ENCODE results near the gene NEU2. TPM values are rescaled to one million over a fixed set of nuclear protein-coding genes. Genes with fewer than 3 reads are reported as not detected.

The NEU2 gene
- total and polyA plus RNA-seq, 10 of the 15 experiments (the other 5 are each of a cell fraction or from before 2014, with no cell fraction given), result not detected

GRCh38 chr2:233082931-233083755 is 50.7 kb downstream of the NEU2 start:
- ATAC-seq (no peak), FAIRE-seq (no peak), DNase-seq (ENCODE audit: low read depth, low spot score) (no peak)
- in situ Hi-C loops (cut with MboI) (no loop called here), intact Hi-C loops (cut with micrococcal nuclease; ENCODE audit: unreplicated experiment) (loop anchor here (1.0 to 5.0 kb wide), 5 partner anchors 17 to 169 kb away; partner anchors contain the start of gene ATG16L1)
- peaks cover 12 to 34% of the 10 kb centered on the region in 2 experiments for H3K36me3 ChIP-seq (ENCODE audit: control insufficient read depth in 2 of 2, insufficient read depth in 2 of 2, low read length in 1 of 2)
- POLR2A ChIA-PET, result interaction anchor here (0.6 to 11.9 kb wide), 13 partner anchors 9 to 124 kb away, joined by 3 to 271 read pairs (median 6); partner anchors contain the start of gene INPP5D
- RAD21 ChIA-PET (ENCODE audit: unreplicated experiment), result interaction anchor here (0.8 to 15.1 kb wide), 14 partner anchors 9 to 169 kb away, joined by 3 to 361 read pairs (median 8); partner anchors contain the start of gene INPP5D
- 27% methylated on average over 9 of the region's 9 CpGs for whole genome bisulfite sequencing (ENCODE audit: insufficient coverage, insufficient replicate concordance, low lambda C conversion rate, missing lambda C conversion rate)
- no peaks in the 10 kb centered on the region for H3K27me3 ChIP-seq (replicated peaks in 1 of 2; ENCODE audit: control insufficient read depth in 2 of 2, insufficient read depth in 2 of 2, low read length in 1 of 2)
- CTCF ChIA-PET, result interaction anchor here (0.6 to 5.8 kb wide), 14 partner anchors 9 to 169 kb away, joined by 3 to 68 read pairs (median 3); partner anchors contain the start of gene INPP5D
- peaks cover 93% of the 10 kb centered on the region for H3K4me1 ChIP-seq (ENCODE audit: control insufficient read depth, insufficient read depth, low read length)
- H3K9ac ChIP-seq (ENCODE audit: control insufficient read depth, insufficient read depth, low read length), result peak overlapping the region; percentile 92
- peak overlapping the region; percentile 47; the same call in 1 of the 2 replicates for H3K4me3 ChIP-seq
- H2AFZ ChIP-seq (ENCODE audit: control insufficient read depth, low read depth, low read length), result no peak overlapping the region
- no peaks in the 10 kb centered on the region for H4K20me1 ChIP-seq (ENCODE audit: control insufficient read depth, insufficient read depth)
- H3K27ac ChIP-seq (ENCODE audit: control insufficient read depth, insufficient read depth), result peak overlapping the region; percentile 100
- no TSS peak for BruUV-seq (replicated peaks)
- peaks cover 74% of the 10 kb centered on the region for H3K79me2 ChIP-seq (ENCODE audit: control insufficient read depth, insufficient read depth, low read length)
- SMC1A ChIA-PET (ENCODE audit: uncharacterized antibody, unreplicated experiment), result interaction anchor here (0.7 to 17.9 kb wide), 14 partner anchors 5 to 168 kb away, joined by 3 to 351 read pairs (median 7); partner anchors contain the start of gene INPP5D
- peak overlapping the region; percentile 88 for H3K4me2 ChIP-seq (ENCODE audit: control insufficient read depth, insufficient read depth)
- no peaks in the 10 kb centered on the region for H3K9me3 ChIP-seq (replicated peaks; ENCODE audit: control insufficient read depth, insufficient read depth, low read length)
- TF ChIP-seq CHD4 (IDR thresholded peaks at IDR 0.05) (no peak), SREBF1 (IDR thresholded peaks at IDR 0.05; ENCODE audit: low read length) (no peak), NR2C2 (IDR thresholded peaks at IDR 0.05; ENCODE audit: borderline replicate concordance, control insufficient read depth, insufficient read length, low read depth) (no peak), MTA3 (IDR thresholded peaks at IDR 0.05; ENCODE audit: borderline replicate concordance, low read length) (no peak), POLR2A (IDR thresholded peaks at IDR 0.05; ENCODE audit: low read depth, low read length) (no peak), TARDBP (IDR thresholded peaks at IDR 0.05; ENCODE audit: borderline replicate concordance) (no peak), BCL11A (IDR thresholded peaks at IDR 0.05; ENCODE audit: low read depth, low read length) (no peak), TAF1 (IDR thresholded peaks at IDR 0.05; ENCODE audit: borderline replicate concordance, low read depth, low read length) (peak; percentile 34; the same call in 1 of the 2 replicates), SMARCA5 (IDR thresholded peaks at IDR 0.05) (no peak), CBX5 (IDR thresholded peaks at IDR 0.05; ENCODE audit: low read depth) (no peak), HDGF (IDR thresholded peaks at IDR 0.05) (peak; percentile 67; the same call in 1 of the 2 replicates), HDAC6 (IDR thresholded peaks at IDR 0.05; ENCODE audit: unreplicated experiment) (no peak), TBL1XR1 (IDR thresholded peaks at IDR 0.05; ENCODE audit: low read depth, low read length) (no peak), BACH1 (IDR thresholded peaks at IDR 0.05; ENCODE audit: borderline replicate concordance) (0 out of 2 replicates have a peak, but pooled peaks have one; percentile 27), WRNIP1 (IDR thresholded peaks at IDR 0.05; ENCODE audit: borderline replicate concordance, low read depth, low read length) (no peak), GATAD2B (conservative IDR thresholded peaks at IDR 0.05; ENCODE audit: low read depth) (no peak), ESRRA (IDR thresholded peaks at IDR 0.05; ENCODE audit: low read length) (no peak), SMAD1 (IDR thresholded peaks at IDR 0.05; ENCODE audit: low read depth, partially characterized antibody) (no peak), MYB (IDR thresholded peaks at IDR 0.05; ENCODE audit: borderline replicate concordance, low read depth, low read length) (no peak), ETV6 (conservative IDR thresholded peaks at IDR 0.05 in 1 of 2, IDR thresholded peaks at IDR 0.05 in 1 of 2; ENCODE audit: borderline replicate concordance in 1 of 2, low read depth in 1 of 2) (no peak), TCF7 (IDR thresholded peaks at IDR 0.05; ENCODE audit: borderline replicate concordance) (no peak), ZNF207 (IDR thresholded peaks at IDR 0.05; ENCODE audit: borderline replicate concordance) (no peak), SUPT20H (IDR thresholded peaks at IDR 0.05; ENCODE audit: borderline replicate concordance, control insufficient read depth, low read depth, low read length) (no peak)
- TF ChIP-seq, protein P1, sequence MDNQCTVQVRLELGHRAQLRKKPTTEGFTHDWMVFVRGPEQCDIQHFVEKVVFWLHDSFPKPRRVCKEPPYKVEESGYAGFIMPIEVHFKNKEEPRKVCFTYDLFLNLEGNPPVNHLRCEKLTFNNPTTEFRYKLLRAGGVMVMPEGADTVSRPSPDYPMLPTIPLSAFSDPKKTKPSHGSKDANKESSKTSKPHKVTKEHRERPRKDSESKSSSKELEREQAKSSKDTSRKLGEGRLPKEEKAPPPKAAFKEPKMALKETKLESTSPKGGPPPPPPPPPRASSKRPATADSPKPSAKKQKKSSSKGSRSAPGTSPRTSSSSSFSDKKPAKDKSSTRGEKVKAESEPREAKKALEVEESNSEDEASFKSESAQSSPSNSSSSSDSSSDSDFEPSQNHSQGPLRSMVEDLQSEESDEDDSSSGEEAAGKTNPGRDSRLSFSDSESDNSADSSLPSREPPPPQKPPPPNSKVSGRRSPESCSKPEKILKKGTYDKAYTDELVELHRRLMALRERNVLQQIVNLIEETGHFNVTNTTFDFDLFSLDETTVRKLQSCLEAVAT (IDR thresholded peaks at IDR 0.05), result no peak
